ENCODE results near the gene SAYSD1. TPM values are rescaled to one million over a fixed set of nuclear protein-coding genes. Genes with fewer than 3 reads are reported as not detected.

Gene SAYSD1
- total and polyA plus RNA-seq, 2 experiments from 2014 or later, result 8.2 to 10.0 TPM

DNA sequence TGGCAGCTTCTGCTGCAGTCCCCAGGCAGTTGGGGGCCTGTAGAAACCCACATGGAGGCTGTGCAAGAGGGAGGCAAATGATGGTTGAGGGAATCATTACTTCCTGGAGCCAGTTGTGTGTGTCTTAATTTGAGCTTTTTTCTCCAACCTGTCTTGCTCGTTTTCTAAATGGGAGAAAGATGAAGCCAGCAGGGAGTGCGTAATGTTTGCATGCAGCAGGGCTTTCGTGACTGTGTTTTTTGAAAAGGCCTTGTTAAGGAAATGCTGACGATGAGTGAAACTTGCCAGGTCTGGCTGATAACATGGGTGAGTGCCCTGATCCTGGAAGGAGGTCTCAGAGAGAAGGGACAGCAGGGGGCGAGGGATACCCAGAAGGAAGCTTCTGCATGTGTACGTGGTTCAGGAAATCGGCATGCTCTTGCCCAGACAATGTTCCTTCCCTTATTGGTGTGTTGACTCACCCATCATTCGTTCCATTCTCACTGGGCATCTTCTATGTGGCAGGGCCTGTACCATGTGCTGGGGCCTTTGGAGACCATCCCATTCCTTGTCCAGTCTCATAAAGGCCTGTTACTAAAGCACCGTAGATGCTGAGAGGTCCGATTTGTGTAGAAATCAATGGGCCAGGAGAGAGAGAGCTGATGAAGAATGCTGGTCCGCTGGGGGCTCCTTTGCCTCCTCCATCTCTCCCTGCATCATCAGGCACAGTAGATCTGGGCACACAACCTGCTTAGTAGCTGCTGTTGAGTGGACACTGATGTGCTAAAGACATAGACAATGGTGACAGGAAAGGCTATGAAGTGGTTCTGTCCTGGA is 39.0 kb downstream of the SAYSD1 start:
- Histone ChIP-seq H3K36me3 (ENCODE audit: insufficient read depth) (no peaks in the 10 kb centered on the region), H3K9me2 (ENCODE audit: insufficient read depth) (no peaks in the 10 kb centered on the region), H3K27me3 (ENCODE audit: insufficient read depth) (no peaks in the 10 kb centered on the region), H3K4me2 (no peak overlapping the region), H3K4me1 (ENCODE audit: insufficient read depth) (peaks cover 7% of the 10 kb centered on the region), H3K4me3 (no peak overlapping the region), H3F3A (replicated peaks; ENCODE audit: low read depth) (no peaks in the 10 kb centered on the region), H2AFZ (no peak overlapping the region), H3K27ac (ENCODE audit: low read depth) (no peak overlapping the region), H3K79me2 (replicated peaks; ENCODE audit: insufficient read depth) (no peaks in the 10 kb centered on the region), H4K20me1 (replicated peaks; ENCODE audit: insufficient read depth) (no peaks in the 10 kb centered on the region)
- DNase-seq (ENCODE audit: low spot score) (no peak), ATAC-seq (no peak)
- TF ChIP-seq ZNF331 (CRISPR knock-in tag; IDR thresholded peaks at IDR 0.05; ENCODE audit: low read depth) (no peak), CREB1 (CRISPR knock-in tag; IDR thresholded peaks at IDR 0.05; ENCODE audit: low read depth) (no peak), NANOG (IDR thresholded peaks at IDR 0.05; ENCODE audit: borderline replicate concordance) (no peak)
- TF ChIP-seq, protein P1, sequence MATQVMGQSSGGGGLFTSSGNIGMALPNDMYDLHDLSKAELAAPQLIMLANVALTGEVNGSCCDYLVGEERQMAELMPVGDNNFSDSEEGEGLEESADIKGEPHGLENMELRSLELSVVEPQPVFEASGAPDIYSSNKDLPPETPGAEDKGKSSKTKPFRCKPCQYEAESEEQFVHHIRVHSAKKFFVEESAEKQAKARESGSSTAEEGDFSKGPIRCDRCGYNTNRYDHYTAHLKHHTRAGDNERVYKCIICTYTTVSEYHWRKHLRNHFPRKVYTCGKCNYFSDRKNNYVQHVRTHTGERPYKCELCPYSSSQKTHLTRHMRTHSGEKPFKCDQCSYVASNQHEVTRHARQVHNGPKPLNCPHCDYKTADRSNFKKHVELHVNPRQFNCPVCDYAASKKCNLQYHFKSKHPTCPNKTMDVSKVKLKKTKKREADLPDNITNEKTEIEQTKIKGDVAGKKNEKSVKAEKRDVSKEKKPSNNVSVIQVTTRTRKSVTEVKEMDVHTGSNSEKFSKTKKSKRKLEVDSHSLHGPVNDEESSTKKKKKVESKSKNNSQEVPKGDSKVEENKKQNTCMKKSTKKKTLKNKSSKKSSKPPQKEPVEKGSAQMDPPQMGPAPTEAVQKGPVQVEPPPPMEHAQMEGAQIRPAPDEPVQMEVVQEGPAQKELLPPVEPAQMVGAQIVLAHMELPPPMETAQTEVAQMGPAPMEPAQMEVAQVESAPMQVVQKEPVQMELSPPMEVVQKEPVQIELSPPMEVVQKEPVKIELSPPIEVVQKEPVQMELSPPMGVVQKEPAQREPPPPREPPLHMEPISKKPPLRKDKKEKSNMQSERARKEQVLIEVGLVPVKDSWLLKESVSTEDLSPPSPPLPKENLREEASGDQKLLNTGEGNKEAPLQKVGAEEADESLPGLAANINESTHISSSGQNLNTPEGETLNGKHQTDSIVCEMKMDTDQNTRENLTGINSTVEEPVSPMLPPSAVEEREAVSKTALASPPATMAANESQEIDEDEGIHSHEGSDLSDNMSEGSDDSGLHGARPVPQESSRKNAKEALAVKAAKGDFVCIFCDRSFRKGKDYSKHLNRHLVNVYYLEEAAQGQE (IDR thresholded peaks at IDR 0.05; ENCODE audit: unreplicated experiment), result no peak
- TF ChIP-seq, protein P2, sequence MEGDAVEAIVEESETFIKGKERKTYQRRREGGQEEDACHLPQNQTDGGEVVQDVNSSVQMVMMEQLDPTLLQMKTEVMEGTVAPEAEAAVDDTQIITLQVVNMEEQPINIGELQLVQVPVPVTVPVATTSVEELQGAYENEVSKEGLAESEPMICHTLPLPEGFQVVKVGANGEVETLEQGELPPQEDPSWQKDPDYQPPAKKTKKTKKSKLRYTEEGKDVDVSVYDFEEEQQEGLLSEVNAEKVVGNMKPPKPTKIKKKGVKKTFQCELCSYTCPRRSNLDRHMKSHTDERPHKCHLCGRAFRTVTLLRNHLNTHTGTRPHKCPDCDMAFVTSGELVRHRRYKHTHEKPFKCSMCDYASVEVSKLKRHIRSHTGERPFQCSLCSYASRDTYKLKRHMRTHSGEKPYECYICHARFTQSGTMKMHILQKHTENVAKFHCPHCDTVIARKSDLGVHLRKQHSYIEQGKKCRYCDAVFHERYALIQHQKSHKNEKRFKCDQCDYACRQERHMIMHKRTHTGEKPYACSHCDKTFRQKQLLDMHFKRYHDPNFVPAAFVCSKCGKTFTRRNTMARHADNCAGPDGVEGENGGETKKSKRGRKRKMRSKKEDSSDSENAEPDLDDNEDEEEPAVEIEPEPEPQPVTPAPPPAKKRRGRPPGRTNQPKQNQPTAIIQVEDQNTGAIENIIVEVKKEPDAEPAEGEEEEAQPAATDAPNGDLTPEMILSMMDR (conservative IDR thresholded peaks at IDR 0.05; ENCODE audit: low read depth in 2 of 2), result no peak
- Mint-ChIP-seq H3K9me3 (no peaks in the 10 kb centered on the region), H3K4me3 (no peak overlapping the region), H3K27ac (no peak overlapping the region), H3K36me3 (ENCODE audit: low read depth) (no peaks in the 10 kb centered on the region; the same call in 2 of the 3 replicates), H3K4me1 (peaks cover 15% of the 10 kb centered on the region), H3K27me3 (ENCODE audit: insufficient read depth, low read depth, poor library complexity) (peaks cover 17% of the 10 kb centered on the region)

DNA sequence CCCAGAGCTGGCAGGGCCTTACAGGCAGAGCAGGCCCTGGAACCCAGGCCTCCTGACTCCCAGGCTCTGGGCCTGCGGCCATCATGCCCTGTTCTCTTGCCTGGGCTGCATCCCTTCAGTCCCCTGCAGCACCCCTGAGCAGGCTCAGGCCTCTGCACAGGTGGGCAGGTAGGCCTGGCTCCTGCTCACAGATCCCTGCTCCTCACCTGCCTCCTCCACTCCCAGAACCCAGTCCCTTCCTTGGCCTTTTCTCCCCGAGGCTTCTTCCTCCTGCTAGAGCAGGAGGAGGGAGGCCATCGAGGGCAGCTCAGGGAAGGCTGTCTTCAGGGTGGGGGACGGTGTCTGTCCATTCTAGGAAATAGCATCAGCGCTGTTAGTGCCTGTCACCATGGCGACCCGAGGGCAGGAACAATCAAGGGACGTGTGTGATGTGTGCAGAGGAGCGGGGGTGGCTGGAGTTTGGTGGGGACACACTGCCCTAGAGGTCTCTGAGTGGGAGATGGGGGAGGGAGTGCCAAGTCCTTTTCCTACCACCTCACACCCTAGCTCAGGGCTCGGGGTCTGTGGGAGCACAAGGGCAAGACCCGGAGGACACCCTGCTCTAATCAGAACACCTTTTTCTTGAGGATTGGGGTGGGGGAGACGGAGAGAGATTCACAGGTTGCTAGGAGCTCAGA is 39.8 kb downstream of the SAYSD1 start:
- no peak overlapping the region for H3K27ac ChIP-seq (ENCODE audit: low read depth)
- no peak overlapping the region for H3K4me3 ChIP-seq
- ATAC-seq, result no peak
- Mint-ChIP-seq H3K4me1 (peaks cover 15% of the 10 kb centered on the region), H3K27me3 (ENCODE audit: insufficient read depth, low read depth, poor library complexity) (peaks cover 17% of the 10 kb centered on the region), H3K4me3 (no peak overlapping the region), H3K9me3 (no peaks in the 10 kb centered on the region), H3K27ac (no peak overlapping the region), H3K36me3 (ENCODE audit: low read depth) (no peaks in the 10 kb centered on the region; the same call in 2 of the 3 replicates)
- no peak for DNase-seq (ENCODE audit: low spot score)
- H2AFZ ChIP-seq, result no peak overlapping the region
- no peaks in the 10 kb centered on the region for H3K36me3 ChIP-seq (ENCODE audit: insufficient read depth)
- no peaks in the 10 kb centered on the region for H4K20me1 ChIP-seq (replicated peaks; ENCODE audit: insufficient read depth)
- no peaks in the 10 kb centered on the region for H3K9me2 ChIP-seq (ENCODE audit: insufficient read depth)
- H3K27me3 ChIP-seq (ENCODE audit: insufficient read depth), result no peaks in the 10 kb centered on the region
- no peak overlapping the region for H3K4me2 ChIP-seq
- H3K4me1 ChIP-seq (ENCODE audit: insufficient read depth), result peaks cover 7% of the 10 kb centered on the region
- TF ChIP-seq ZNF331 (CRISPR knock-in tag; IDR thresholded peaks at IDR 0.05; ENCODE audit: low read depth), result no peak
- no peak for TF ChIP-seq EZH2 (IDR thresholded peaks at IDR 0.05; ENCODE audit: low read depth, unreplicated experiment)
- no peak for TF ChIP-seq STAT1 (IDR thresholded peaks at IDR 0.05; ENCODE audit: unreplicated experiment)
- no peak for TF ChIP-seq EZH2phosphoT487 (IDR thresholded peaks at IDR 0.05; ENCODE audit: unreplicated experiment)
- TF ChIP-seq JUNB (IDR thresholded peaks at IDR 0.05; ENCODE audit: unreplicated experiment), result no peak
- TF ChIP-seq POLR2AphosphoS5 (IDR thresholded peaks at IDR 0.05; ENCODE audit: low read depth), result no peak
- TF ChIP-seq, protein P1 (IDR thresholded peaks at IDR 0.05; ENCODE audit: unreplicated experiment), result no peak
- TF ChIP-seq NANOG (IDR thresholded peaks at IDR 0.05; ENCODE audit: borderline replicate concordance), result no peak
- H3F3A ChIP-seq (replicated peaks; ENCODE audit: low read depth), result no peaks in the 10 kb centered on the region
- H3K79me2 ChIP-seq (replicated peaks; ENCODE audit: insufficient read depth), result no peaks in the 10 kb centered on the region
